WTC11 (cell line): ENCODE measurements around the gene TAS1R1.

Source experiments
- EMX1 ChIP-seq: fragments of 250-450 bp; sonication (Bioruptor Pico); IDR thresholded peaks from 2 replicates; pipeline ENCODE4 v1.8.0; 2021; ENCODE audit warnings: mild to moderate bottlenecking
- ETV6 ChIP-seq: sonication (generic); formaldehyde crosslinking; IDR thresholded peaks from 2 replicates; pipeline ENCODE4 v1.8.1; 2022; ENCODE audit warnings: mild to moderate bottlenecking, missing genetic modification reagents
- NR3C1 ChIP-seq: sonication (generic); formaldehyde crosslinking; conservative IDR thresholded peaks from 2 replicates; pipeline ENCODE4 v1.8.1; 2023; ENCODE audit warnings: low read depth, mild to moderate bottlenecking, missing genetic modification reagents
- ZNF232 ChIP-seq: sonication (generic); formaldehyde crosslinking; IDR thresholded peaks from 2 replicates; pipeline ENCODE4 v1.8.0; 2022; ENCODE audit warnings: mild to moderate bottlenecking, missing genetic modification reagents
- TF ChIP-seq, protein P1 (sequence below): fragments of 200-600 bp; IDR thresholded peaks from 2 replicates; pipeline ENCODE4 v1.8.0; 2022; ENCODE audit warnings: antibody characterized with exemption

DNA sequence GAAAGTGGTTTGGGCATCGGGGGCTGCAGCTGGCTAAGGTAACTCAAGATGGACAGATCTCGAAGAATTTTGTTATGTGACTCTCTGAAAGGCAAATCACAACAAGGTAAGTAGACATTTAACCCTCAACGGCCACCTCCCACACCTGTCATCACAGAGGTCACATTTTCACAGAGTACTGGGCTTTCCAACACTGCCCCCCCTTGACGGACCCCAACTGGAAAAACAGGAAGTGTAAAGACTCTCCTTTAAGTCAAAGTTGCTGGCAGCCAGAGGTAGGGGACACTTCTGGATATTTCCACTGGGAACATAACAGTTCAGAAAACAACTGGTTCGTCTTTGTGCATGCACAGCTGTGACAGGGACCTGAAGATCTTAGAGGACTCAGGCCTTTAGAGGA, 23.1 kb upstream of the TAS1R1 start:
- TF ChIP-seq ZNF232 (CRISPR knock-in tag) (no peak), EMX1 (CRISPR knock-in tag) (no peak), NR3C1 (CRISPR knock-in tag) (no peak), ETV6 (CRISPR knock-in tag) (no peak)
- TF ChIP-seq, protein P1, sequence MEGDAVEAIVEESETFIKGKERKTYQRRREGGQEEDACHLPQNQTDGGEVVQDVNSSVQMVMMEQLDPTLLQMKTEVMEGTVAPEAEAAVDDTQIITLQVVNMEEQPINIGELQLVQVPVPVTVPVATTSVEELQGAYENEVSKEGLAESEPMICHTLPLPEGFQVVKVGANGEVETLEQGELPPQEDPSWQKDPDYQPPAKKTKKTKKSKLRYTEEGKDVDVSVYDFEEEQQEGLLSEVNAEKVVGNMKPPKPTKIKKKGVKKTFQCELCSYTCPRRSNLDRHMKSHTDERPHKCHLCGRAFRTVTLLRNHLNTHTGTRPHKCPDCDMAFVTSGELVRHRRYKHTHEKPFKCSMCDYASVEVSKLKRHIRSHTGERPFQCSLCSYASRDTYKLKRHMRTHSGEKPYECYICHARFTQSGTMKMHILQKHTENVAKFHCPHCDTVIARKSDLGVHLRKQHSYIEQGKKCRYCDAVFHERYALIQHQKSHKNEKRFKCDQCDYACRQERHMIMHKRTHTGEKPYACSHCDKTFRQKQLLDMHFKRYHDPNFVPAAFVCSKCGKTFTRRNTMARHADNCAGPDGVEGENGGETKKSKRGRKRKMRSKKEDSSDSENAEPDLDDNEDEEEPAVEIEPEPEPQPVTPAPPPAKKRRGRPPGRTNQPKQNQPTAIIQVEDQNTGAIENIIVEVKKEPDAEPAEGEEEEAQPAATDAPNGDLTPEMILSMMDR: no peak
